HG03469 (cell line): Measurements from ENCODE around the gene SIRT2.
"Not testable (repeated sequence)": the region's sequence is repeated elsewhere in the genome, so short reads cannot be mapped to it uniquely, and the experiment has no call there.

Experiments used
- ATAC-seq: cut with Tn5 transposase; IDR thresholded peaks from one replicate; pipeline ENCODE4 v1.9.1; 2021; ENCODE audit warnings: mild to moderate bottlenecking, moderate library complexity, moderate number of reproducible peaks; ENCODE audit not compliant: unreplicated experiment

The SIRT2 gene

GRCh38 chr19:38899447-38900201 is at the start of gene SIRT2, which contains the start of gene NFKBIB:
SIRT2 (minus strand) TSS chr19:38899618; CDS start chr19:38899521, 97 bp downstream.
NFKBIB (plus strand) TSS chr19:38899969; CDS start chr19:38900033, 64 bp downstream.
- ATAC-seq, result peak; percentile 69

- ATAC-seq, result no peak
Observed at GRCh38 chr19:38946229-38947010, 47.0 kb upstream of the SIRT2 start.

- no peak for ATAC-seq
Observed at GRCh38 chr19:38945562-38946228, 46.3 kb upstream of the SIRT2 start.

- no peak for ATAC-seq
Observed at GRCh38 chr19:38944981-38945506, 45.6 kb upstream of the SIRT2 start.

GRCh38 chr19:38942471-38943181 is 43.2 kb upstream of the SIRT2 start:
- ATAC-seq, result no peak

GRCh38 chr19:38941979-38942378 is 42.6 kb upstream of the SIRT2 start:
- no peak for ATAC-seq

- ATAC-seq, result not testable (repeated sequence)
Observed at GRCh38 chr19:38941466-38941865, 42.0 kb upstream of the SIRT2 start.

GRCh38 chr19:38939957-38940356 is 40.5 kb upstream of the SIRT2 start:
- no peak for ATAC-seq

GRCh38 chr19:38933544-38933943 is 34.1 kb upstream of the SIRT2 start:
- no peak for ATAC-seq

- no peak for ATAC-seq
Observed at GRCh38 chr19:38932425-38933179, 33.2 kb upstream of the SIRT2 start.

- ATAC-seq, result no peak
Observed at GRCh38 chr19:38931521-38931793, 32.0 kb upstream of the SIRT2 start.

- ATAC-seq, result peak; percentile 80
Observed at GRCh38 chr19:38930776-38931520, 31.5 kb upstream of the SIRT2 start, which contains the start of gene MRPS12. MRPS12 (plus strand) TSS chr19:38930944; CDS start chr19:38931295, 351 bp downstream.

GRCh38 chr19:38929929-38930775 is 30.7 kb upstream of the SIRT2 start, which contains the start of gene SARS2:
SARS2 (minus strand) TSS chr19:38930763; CDS start chr19:38930736, 27 bp downstream.
- peak; percentile 64 for ATAC-seq

- no peak for ATAC-seq
Observed at GRCh38 chr19:38928391-38929001, 29.1 kb upstream of the SIRT2 start.

GRCh38 chr19:38924388-38924787 is 25.0 kb upstream of the SIRT2 start:
- ATAC-seq, result no peak

GRCh38 chr19:38922482-38922881 is 23.1 kb upstream of the SIRT2 start:
- no peak for ATAC-seq

GRCh38 chr19:38921420-38922274 is 22.2 kb upstream of the SIRT2 start:
- ATAC-seq, result no peak
